Activated CD4-positive, alpha-beta T cell treated with anti-CD3 and anti-CD28 coated beads, Interleukin-2, amount 50 U/mL, for 16 hours (primary cell): ENCODE results near the gene SH3RF1.

Experiments
- DNase-seq: peaks from one replicate; pipeline ENCODE4 v3.0.0-alpha.2; 2020

SH3RF1 gene

DNA sequence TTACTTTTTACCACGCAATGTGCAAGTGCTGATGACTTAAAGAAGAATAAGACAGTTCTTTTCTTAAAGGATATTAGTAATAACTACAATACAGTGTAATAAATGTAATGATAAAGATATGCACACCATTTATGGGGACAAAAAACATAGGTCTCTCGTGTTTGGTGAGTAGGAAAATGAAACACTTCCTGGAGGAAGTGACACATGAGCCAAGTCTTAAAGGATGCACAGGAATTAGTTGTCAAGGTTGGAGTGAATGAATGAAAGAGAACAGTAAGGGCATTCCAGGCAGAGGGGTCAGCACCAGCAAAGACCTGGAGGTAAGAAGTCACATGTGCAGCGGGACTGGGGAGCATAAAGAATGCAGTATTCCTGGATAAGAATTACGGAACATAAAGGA, 112.7 kb downstream of the SH3RF1 start:
- DNase-seq = no peak

DNA sequence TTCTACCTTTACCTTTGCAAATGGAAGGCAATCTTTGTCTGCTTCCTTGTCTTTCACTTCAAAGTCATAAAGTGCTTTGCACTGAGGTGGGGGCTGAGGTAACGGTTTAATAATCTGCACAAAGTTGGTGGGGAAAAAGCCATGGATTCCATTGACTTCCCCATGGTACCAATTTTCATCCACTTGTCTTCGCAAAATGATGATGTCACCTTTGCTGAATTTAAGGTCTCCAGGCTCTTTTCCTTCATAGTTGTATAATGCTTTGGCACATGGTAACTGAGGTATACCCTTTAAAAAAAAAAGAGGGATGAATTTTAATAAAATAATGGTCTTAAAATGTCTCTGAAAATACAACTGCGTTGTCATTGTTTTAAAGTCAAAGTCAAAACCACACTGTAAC, 114.4 kb downstream of the SH3RF1 start:
- no peak for DNase-seq

DNA sequence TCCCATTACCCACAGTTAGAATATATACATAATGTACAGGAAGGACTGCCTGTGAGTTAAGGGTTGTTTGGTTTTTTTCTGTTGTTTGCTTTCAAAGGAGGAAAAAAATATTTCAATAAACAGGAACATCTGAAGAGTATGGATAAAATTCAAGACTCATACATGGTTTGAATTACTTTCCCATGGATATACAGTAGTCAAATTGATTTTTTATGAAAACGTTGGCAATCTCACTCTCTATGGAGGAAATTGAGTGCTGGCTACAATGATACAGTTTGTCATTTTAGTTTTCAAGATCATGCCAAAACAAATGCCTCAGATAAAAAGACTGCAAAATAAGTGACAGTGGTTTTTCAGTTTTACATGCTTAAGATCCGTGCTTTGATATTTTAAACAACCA, 116.6 kb downstream of the SH3RF1 start:
- no peak for DNase-seq

DNA sequence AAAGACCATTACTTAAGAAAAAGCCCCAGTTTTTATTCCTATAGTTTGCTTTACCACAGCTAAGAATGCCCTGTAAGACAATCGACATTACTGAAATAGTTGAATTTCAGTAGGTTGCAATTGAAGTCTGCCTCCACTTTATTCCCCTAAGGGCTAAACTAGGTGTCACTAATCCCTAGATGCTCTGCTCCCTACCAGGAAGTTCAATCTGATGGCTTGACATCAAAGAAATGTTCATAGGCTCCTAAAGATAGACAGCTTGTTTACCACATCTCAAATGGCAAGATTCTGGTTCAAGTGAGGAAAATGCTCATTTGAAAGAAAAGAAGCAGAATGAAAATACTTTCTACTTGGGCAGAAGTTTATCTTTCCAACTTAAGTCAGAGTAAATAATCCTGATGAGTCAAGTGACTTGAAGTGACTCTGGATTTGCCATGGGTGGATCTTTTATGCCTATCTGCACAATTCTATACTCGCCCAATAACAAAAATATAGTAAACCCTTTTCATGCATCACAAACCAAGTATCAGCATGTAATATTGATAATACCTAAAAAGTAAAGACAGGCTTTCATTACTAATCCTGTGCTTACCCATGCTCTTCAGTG, 117.2 kb downstream of the SH3RF1 start:
- DNase-seq = no peak

GRCh38 chr4:169152899-169153298, 117.9 kb downstream of the SH3RF1 start:
- DNase-seq = no peak

DNA sequence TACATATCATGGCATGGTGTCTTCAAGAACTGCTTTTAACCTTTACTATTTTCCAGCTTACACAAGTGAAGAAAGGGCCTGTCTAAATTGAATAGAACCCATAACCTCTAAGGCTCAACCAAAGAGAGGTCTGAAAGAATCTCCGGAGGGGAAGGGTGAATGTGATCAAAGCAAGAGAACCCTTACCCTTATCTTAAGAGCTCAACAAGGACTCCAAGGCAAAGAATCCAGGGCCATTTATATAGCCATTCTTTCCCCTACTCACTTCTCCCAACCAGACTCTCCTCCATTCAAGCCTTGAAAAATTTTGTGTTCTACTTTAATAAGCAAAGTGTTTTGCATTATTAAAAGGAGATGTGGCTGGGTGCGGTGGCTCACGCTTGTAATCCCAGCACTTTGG, 118.7 kb downstream of the SH3RF1 start:
- no peak for DNase-seq

GRCh38 chr4:169151671-169152070, 119.1 kb downstream of the SH3RF1 start:
- DNase-seq = no peak

- no peak for DNase-seq
Measured at GRCh38 chr4:169150806-169151205, 120.0 kb downstream of the SH3RF1 start.

DNA sequence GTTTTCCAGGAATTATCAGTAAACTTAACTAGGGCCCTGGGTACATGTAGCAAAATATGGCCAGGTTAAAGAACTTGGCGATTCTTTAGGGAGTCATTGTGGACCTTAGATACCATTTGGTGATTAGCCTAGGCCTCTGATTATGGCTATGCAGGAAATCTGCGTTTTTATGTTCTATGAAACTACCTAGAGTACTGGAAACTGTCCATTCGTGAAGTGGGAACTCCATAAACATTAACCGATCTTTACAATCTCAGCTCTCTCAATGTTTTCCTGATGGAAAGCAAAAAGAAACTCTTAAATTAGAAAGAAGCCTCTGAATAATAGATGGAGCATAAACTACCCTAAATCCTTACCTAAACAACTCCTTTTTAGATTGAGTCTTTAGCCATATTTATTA, 121.9 kb downstream of the SH3RF1 start:
- DNase-seq = no peak

GRCh38 chr4:169147191-169147590, 123.6 kb downstream of the SH3RF1 start:
- no peak for DNase-seq

DNA sequence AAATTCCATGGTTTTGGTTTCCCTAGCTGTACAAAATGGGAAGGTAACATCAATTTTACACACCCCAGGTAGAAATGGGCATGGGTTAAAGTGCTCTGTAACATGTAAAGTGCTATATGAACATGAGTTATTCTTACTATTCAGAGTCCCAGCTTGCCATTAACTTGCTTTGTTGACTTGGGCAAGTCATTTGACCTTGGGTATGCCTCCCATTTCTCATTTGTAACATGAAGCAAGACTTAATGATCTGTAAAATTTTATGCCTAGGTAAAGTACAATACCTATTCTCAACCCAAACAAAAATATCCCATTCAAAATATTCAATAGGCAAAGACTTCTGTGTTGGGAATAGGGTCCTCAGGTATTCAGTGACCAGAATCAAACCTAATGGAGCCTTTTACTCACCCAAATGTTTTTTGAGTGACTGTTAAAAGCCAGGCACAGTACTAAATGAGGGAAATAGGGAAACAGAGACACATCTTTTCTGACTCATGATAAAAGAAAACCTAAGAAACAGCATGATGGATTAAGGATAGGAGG, 126.6 kb downstream of the SH3RF1 start:
- no peak for DNase-seq

GRCh38 chr4:169143335-169143734, 127.4 kb downstream of the SH3RF1 start:
- DNase-seq = no peak

- DNase-seq = no peak
Measured at GRCh38 chr4:169142906-169143305, 127.8 kb downstream of the SH3RF1 start.

DNA sequence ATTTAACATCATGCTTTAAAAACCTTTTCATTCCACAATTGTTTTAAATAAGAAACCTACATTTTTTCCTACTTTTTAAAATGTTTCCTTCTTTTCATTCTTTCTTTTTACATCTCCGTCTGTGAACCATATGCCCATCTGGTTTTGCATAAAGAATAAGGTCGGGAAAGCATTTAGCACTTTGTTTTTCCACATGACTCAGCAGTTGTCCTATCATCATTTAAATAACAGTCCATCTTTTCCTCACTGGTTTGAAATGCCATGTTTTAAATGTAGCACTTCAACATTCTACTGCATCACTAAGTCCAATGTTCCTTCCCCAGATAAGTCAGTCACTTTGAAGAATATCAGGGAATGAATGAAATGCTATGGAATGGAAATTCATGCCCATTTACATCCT, 128.4 kb downstream of the SH3RF1 start:
- DNase-seq = no peak

GRCh38 chr4:169139021-169139420, 131.7 kb downstream of the SH3RF1 start:
- DNase-seq = no peak

DNA sequence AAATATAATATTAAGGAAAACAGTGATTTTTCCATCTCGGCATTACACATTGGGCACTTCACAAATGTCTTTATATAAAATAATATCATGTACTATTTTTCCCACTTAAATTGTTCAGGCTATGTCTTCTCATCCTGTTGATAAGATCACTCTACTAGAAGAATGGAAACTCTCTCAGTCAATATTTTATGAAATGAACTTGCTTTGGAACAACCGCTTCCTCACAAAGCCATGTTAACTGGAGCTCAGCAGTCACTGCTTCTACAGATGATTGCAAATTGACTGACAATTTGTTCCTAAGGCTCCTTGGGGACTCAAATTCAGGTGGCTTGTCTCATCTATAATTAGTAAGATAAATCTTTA, 133.2 kb downstream of the SH3RF1 start:
- no peak for DNase-seq

GRCh38 chr4:169136796-169137557, 133.8 kb downstream of the SH3RF1 start:
- no peak for DNase-seq

GRCh38 chr4:169136330-169136729, 134.4 kb downstream of the SH3RF1 start:
- DNase-seq = no peak

- no peak for DNase-seq
Measured at GRCh38 chr4:169135776-169136175, 135.0 kb downstream of the SH3RF1 start.

GRCh38 chr4:169133932-169134331, 136.8 kb downstream of the SH3RF1 start:
- DNase-seq = no peak

- no peak for DNase-seq
Measured at GRCh38 chr4:169132561-169133305, 138.0 kb downstream of the SH3RF1 start.

DNA sequence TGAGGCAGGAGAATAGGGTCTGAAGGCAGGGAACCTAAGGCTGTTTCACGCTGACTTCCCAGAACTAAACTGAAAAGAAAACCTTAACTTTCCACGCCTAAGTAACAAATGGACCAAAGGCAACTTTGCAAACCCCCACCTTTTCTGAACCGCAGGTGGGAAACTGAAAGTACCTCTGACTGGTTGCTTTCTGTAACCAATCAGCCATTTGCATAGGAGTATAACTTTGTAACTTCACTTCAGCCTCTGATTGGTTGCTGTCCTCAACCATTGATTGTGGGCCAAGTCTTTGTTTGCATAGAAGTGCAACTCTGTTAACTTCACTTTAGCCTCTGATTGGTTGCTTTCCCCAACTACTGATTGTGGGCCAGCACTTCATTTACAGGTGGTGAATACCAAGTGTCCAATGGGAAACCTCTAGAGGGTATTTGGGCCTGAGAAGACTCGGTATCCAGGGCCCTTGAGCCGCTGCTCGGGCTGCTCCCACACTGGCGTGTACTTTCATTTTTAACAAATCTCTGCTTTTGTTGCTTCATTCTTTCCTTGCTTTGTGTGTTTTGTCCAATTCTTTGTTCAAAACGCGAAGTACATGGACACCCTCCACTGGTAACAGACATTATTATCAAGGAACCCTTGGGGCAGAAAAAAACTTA, 139.1 kb downstream of the SH3RF1 start:
- DNase-seq = no peak

- DNase-seq = no peak
Measured at GRCh38 chr4:169128902-169129301, 141.9 kb downstream of the SH3RF1 start.
